Measurements from ENCODE around the gene LRRC32.
"Not testable (repeated sequence)": the region's sequence is repeated elsewhere in the genome, so short reads cannot be mapped to it uniquely, and the experiment has no call there.

LRRC32 gene

DNA sequence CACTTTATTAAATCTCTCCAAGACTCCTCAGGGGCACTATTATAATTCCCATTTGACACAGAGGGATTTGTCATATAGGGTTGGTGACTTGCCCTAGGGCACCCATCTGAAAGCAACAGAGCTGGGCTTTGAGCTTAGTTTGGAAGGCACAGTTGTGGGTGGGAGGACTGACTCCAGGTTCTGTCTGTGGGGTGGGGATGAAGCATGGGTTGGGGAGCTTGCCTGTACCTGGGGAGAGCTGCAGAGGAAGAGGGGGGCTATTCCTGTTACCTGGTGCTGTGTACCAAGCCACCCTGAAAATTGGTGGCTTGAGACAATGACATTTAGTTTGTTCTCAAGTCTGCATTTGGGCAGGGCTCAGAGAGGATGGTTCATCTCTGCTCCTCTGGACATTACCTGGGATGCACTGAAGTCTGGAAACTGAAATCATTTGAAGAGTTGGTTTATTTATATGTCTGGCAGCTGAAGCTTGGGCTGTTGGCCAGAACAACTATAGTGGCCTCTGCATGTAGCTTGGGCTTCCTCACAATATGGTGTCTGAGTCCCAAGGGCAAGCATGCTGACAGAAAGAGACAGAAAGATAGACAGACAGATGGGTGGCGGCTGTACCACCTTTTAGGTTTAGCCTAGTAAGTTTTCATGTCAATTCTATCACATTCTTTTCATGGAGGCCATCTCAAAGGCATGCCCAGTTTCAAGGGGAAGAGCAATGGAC is 44.9 kb downstream of the LRRC32 start:
- no peak for DNase-seq

GRCh38 chr11:76624500-76625379 is 45.8 kb downstream of the LRRC32 start:
- DNase-seq = no peak

GRCh38 chr11:76623884-76624419 is 46.6 kb downstream of the LRRC32 start:
- no peak for DNase-seq

DNA sequence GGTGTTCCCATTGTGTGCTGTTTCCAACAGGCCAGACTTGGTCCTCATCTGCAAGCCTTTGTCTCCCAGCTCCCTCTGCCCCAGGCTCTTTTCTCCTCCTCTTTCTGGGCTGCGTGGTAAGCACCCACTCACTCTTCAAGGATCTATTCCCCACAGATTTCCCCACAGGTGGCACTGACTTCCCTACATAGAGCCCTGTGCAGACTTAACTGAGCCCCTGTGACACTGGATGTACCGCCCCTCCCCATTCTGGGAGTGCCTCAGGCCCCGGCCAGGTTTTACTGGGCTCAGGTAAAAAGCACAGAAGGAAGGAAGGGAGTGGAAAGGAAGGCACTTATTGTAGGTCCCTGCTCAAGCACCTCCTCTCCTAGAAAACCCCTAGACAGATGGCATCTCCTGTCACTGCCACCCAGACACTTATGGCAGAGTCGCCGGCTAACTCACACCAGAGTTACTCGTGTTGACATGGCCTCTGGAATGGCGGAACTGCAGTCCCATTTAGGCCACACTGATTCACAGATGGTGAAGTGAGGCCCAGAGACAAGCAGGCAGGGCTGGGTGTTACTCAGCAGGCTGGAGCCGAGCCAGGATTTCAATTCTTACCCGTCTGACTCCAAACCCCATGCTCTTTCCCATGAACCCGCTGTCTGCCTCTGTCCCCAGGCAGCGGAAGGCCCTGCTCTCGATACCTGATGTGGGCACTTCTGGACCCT is 47.2 kb downstream of the LRRC32 start:
- no peak for DNase-seq

DNA sequence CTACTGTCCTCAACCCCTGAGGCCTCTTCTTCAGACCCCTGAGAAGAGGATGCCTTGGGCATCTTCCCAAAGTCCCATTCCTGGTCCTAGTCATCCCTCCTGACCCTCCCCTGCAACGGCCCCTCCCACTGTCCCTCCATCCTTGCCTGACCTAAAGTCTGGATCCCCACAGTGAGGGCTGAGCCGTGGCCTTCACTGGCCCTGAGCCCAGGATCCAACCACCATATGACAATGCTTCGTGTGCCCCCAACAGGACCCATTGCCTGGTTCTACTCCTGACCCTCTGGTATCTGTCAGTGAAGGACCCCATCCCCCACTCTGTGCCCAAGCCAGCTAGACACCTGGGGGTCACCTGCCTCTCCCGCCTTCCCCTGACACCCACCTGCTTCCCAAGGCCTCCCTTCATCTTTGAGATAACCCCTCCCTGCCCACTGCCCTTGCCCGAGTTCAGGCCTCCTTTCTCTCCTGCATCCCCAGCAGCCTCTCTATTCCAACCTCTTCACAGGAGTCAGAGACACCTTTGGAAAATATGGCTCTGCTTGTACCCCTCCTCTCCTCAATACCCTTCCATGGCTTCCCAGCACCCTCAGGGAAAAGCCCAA is 48.0 kb downstream of the LRRC32 start:
- DNase-seq = no peak

DNA sequence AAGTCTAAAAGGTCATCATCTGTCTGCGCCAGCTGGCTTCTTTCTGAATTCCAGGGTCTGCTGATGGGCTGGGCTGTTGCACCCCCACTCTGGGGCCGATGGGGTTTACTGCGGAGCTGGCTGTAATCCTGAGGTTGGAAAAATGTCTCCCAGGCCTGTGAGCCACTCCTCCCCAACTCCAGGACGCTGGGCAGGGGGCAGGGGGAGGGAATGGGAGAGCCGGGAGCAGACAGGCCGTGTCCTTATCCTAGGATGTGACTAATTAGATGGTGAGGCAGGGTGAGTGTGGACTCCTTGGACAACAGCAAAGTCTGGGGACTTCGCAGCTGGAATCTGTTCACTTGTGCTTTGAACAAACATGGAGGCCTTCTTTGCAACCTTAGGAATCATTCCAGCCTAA is 48.7 kb downstream of the LRRC32 start:
- DNase-seq = no peak

DNA sequence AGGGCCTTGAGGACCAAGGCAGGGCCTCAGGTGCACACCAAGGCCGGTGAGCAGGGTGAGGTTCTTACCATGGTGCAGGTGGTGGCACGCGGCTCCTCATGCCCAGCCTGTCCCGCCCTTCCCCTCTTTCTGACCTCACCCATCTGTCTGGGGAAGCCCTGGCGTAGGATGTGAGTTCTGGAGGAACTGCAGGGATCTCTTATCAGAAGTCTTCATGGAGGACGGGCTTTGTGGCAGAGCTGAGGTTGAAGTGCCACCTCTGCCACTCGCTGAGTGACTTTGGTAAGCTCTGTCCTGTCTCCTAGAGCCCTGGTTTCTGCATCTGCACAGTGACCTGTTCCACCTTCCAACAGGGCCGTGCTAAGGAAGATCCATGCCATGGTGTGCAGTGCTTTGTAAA is 49.1 kb downstream of the LRRC32 start:
- DNase-seq = no peak

DNA sequence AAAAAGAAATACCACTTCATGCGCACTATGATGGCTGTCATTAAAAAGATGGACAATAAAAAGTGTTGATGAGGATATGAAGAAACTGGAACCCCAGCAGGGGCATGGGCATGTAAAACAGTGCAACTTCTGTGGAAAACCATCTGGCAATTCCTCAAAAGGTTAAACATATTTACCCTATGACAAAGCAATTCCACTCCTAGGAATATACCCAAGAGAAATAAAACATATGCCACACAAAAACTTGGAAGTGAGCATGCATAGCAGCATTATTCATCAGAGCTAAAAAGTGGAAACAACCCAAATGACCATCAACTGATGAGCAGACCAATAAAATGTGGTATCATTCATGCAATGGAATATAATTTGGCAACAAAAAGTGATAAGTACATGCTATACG is 50.1 kb downstream of the LRRC32 start:
- no peak for DNase-seq

GRCh38 chr11:76619801-76620200 is 50.7 kb downstream of the LRRC32 start:
- not testable (repeated sequence) for DNase-seq

GRCh38 chr11:76617553-76618265 is 52.8 kb downstream of the LRRC32 start:
- no peak for DNase-seq

DNA sequence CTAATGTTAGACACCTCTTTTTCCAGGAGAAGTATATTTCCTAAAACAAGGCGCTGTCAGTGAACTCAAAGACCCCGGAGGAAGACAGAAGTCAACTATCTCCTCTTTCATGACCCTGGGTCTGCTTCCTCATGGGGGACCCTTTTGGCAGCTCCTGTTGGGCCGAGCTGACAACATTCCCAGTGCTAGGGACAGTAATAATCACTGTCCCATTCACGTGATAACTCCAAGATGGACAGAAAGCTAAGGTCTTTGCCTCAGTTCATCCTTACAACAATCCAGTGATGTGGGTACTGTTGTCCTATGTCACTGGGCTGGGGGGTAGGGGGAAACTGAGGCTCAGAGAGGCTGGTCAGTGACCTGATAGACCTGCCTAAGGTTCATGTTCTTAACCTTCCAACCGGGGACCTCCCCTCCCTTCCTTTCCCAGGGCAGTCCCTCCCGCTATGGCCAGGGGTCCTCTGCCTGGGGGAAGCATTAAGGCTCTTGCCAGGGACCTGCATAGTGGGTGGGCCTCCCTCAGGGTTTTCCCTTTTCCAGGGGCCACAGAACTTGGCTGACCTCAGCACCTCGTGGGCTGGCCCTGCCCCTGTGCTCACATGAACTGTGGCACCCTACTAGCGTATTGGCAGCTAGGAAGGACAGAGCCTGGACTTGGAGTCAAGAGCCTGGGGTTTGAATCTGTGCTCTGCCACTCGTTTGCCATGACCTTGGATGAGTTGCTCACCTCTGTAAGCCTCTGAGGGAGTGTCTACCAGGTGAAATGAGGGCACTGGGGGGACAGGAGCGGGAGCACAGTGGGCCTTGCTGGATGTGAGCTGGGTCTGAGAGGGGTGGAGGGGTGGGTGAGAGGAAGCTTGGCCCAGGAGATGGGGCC is 53.6 kb downstream of the LRRC32 start:
- no peak for DNase-seq

DNA sequence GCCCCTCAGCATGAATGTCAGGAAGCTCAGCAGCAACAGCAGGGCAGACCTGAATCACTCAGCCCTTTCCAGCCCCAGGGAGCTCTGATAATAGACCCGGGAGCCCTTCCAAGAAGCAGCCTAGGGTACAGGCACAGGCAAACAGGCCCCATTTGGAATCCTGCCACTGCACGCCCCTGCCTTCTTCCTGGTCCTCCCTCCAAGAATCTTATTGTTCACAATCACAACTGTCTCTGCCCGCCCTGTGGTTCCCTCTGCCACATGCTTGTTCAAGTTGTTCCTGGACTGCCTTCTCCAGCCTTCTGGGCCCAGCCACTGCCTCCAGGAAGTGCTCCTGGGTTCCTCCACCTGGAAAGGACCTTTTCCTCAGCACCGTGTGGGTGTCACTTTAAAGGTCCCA is 54.6 kb downstream of the LRRC32 start:
- DNase-seq = no peak

DNA sequence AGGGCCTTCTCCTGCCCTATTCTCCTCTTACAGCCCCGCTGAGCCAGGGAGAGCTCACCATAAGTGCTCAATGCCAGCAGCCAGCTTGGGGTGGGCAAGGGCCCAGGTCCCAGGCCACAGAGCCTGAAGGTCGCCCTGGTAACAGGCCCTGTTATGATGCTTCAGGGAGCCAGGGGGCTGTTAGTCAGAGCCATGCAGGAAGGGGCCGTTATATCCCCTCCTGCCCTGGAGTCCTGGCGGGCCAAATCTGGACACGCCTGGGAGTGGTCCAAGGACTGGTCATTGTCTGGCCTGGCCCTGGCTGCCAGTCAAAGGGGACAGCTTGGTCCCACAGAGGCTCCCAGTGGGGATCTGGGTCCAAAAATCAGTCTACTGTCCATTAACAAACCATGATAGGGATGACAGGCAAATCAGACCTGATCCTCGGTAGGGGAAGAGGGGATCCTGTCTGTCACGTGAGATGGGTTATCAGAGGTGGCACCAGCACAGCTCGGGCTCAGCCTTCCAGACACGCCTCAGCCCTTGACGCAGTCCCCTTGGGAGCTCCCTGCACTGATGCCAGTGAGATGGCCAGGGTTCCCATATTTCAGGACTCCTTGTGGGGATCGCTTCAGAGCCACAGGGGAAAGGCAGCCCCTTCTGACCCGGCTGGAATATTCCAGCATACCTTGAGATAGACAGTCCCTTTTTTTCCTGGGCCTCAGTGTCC is 55.9 kb downstream of the LRRC32 start:
- no peak for DNase-seq

- no peak for DNase-seq
Measured at GRCh38 chr11:76613901-76614300, 56.6 kb downstream of the LRRC32 start.

- DNase-seq = no peak
Measured at GRCh38 chr11:76612226-76612625, 58.3 kb downstream of the LRRC32 start.

GRCh38 chr11:76610871-76611475 is 59.6 kb downstream of the LRRC32 start:
- no peak for DNase-seq

DNA sequence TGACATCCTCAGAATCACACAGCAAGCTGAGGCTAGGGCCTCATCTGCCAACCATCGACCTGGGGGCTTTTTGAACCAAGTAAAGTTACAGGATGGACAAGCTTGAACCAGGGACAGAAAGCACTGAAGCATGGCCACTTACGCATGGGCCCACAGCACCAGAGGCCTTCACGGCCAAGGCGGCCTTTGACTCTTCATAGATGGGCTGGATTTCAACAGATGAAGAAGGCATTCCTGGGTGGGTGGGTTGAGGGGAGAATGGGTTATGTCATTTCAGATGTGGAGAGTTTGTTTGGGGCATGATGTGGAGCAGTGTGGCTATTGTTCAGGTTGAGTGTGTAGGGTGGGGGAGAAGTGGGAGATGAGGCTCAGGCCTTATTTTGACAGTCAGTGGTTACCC is 60.2 kb downstream of the LRRC32 start:
- no peak for DNase-seq

DNA sequence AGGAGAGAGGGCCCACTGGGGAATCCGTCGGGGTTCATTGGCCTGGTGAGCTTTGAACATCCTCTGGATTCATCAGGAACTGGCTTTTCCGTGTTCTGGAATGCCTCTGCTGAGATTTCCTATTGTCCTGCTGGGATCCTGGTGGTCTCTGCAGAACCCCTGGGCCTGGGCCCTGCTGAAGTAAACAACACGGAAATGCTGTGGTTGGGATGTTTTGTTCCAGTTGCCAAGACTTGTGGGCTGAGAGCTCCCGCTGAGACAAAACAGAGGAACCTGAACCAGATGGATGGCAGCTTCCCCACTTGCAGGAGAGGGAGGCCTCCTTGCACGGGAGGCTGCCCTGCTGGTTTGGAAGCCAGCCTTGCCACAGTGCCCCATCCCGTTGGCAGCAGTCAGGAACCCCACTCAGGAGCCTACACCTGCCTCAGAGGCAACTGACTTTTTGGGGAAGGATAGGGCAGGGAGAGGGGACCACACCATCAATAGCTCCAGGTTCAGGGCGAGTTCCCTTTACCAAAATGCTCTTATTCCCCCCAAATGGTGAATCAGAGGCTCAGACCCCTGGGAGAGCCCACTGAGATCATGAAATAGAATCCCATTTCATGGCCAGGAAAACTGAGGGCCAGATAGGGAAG is 60.7 kb downstream of the LRRC32 start:
- DNase-seq = no peak

DNA sequence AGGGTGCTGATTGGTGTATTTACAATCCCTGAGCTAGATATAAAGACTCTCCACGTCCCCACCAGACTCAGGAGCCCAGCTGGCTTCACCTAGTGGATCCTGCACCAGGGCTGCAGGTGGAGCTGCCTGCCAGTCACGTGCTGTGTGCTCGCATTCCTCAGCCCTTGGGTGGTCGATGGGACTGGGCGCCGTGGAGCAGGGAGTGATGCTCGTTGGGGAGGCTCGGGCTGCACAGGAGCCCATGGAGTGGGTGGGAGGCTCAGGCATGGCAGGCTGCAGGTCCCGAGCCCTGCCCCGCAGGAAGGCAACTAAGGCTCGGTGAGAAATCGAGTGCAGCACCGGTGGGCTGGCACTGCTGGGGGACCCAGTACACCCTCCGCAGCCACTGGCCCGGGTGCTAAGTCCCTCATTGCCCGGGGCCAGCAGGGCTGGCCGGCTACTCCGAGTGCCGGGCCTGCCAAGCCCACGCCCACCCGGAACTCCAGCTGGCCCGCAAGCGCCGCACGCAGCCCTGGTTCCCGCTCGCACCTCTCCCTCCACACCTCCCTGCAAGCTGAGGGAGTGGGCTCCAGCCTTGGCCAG is 61.6 kb downstream of the LRRC32 start:
- not testable (repeated sequence) for DNase-seq
